Measurements from ENCODE around the gene COX14.
"Not testable (repeated sequence)": the region's sequence is repeated elsewhere in the genome, so short reads cannot be mapped to it uniquely, and the experiment has no call there.

The COX14 gene

GRCh38 chr12:50110127-50110761 is 1.8 kb upstream of the COX14 start:
- DNase-seq, result no peak

- no peak for DNase-seq
Observed at GRCh38 chr12:50110762-50111351, 1.2 kb upstream of the COX14 start.

GRCh38 chr12:50111395-50111692 is 692 bp upstream of the COX14 start:
- no peak for DNase-seq

- DNase-seq, result no peak
Observed at GRCh38 chr12:50112456-50113218, 601 bp downstream of the COX14 start.

- no peak for DNase-seq
Observed at GRCh38 chr12:50117057-50117622, 5.1 kb downstream of the COX14 start.

- no peak for DNase-seq
Observed at GRCh38 chr12:50119387-50119786, 7.4 kb downstream of the COX14 start.

GRCh38 chr12:50120521-50120920 is 8.5 kb downstream of the COX14 start:
- no peak for DNase-seq

- DNase-seq, result no peak
Observed at GRCh38 chr12:50120953-50121352, 8.9 kb downstream of the COX14 start.

- no peak for DNase-seq
Observed at GRCh38 chr12:50121641-50122040, 9.6 kb downstream of the COX14 start.

GRCh38 chr12:50123203-50123602 is 11.2 kb downstream of the COX14 start:
- DNase-seq, result no peak

- DNase-seq, result no peak
Observed at GRCh38 chr12:50127546-50127945, 15.5 kb downstream of the COX14 start.

- DNase-seq, result no peak
Observed at GRCh38 chr12:50129290-50129689, 17.3 kb downstream of the COX14 start.

- no peak for DNase-seq
Observed at GRCh38 chr12:50132505-50133135, 20.6 kb downstream of the COX14 start.

- DNase-seq, result no peak
Observed at GRCh38 chr12:50142993-50143392, 31.0 kb downstream of the COX14 start.

- DNase-seq, result no peak
Observed at GRCh38 chr12:50145439-50145838, 33.4 kb downstream of the COX14 start.

- no peak for DNase-seq
Observed at GRCh38 chr12:50147281-50147680, 35.2 kb downstream of the COX14 start.

- not testable (repeated sequence) for DNase-seq
Observed at GRCh38 chr12:50148011-50148410, 36.0 kb downstream of the COX14 start.

GRCh38 chr12:50149311-50149710 is 37.3 kb downstream of the COX14 start:
- DNase-seq, result no peak

- no peak for DNase-seq
Observed at GRCh38 chr12:50151047-50151687, 39.1 kb downstream of the COX14 start.

GRCh38 chr12:50154947-50155346 is 42.9 kb downstream of the COX14 start:
- DNase-seq, result not testable (repeated sequence)

GRCh38 chr12:50156641-50157040 is 44.6 kb downstream of the COX14 start:
- DNase-seq, result no peak

- no peak for DNase-seq
Observed at GRCh38 chr12:50157259-50157658, 45.2 kb downstream of the COX14 start.

GRCh38 chr12:50160643-50161042 is 48.6 kb downstream of the COX14 start:
- DNase-seq, result no peak

Measured in NCI-H1417 treated with DMSO at 0.1 percent for 48 hours (cell line).